ENCODE data around the gene CNTNAP4.

- TF ChIP-seq FOXA1 (IDR thresholded peaks at IDR 0.05) (no peak), SUZ12 (IDR thresholded peaks at IDR 0.05) (no peak), PKNOX1 (IDR thresholded peaks at IDR 0.05) (no peak)
These were observed 103.9 kb downstream of the CNTNAP4 start for GRCh38 chr16:76381096-76381495.
